Endothelial cell of umbilical vein (primary cell): ENCODE measurements around the gene FOXC1. TPM values are rescaled to one million over a fixed set of nuclear protein-coding genes. Genes with fewer than 3 reads are reported as not detected.

Source experiments
- BruUV-seq: library from RNA; stranded (reverse); fragments of 400-500 nt; replicated peaks from 2 replicates; lab custom pipeline; 2021; lab: Mats Ljungman, UMichigan
- CTCF ChIA-PET: fragments of 300-600, 350-600 bp; sonication (Branson Sonifier 250); formaldehyde crosslinking; loops from one replicate; lab custom pipeline; 2021; ENCODE audit warnings: antibody characterized with exemption, inconsistent platforms; lab: Charles Lee
- POLR2A ChIA-PET: fragments of 300-600, 350-600 bp; sonication (Branson Sonifier 250); formaldehyde crosslinking; loops from one replicate; lab custom pipeline; 2021; ENCODE audit warnings: antibody characterized with exemption, inconsistent platforms; lab: Charles Lee
- DNase-seq: peaks from one replicate; pipeline ENCODE4 v3.0.0-alpha.2; 2011; ENCODE audit warnings: low read depth, low spot score
- FAIRE-seq: peaks from 2 replicates; lab custom pipeline; 2011; peaks lifted over from hg19 to GRCh38; lab: Jason Lieb, UNC
- H2AFZ ChIP-seq: 2 replicates; pipeline ENCODE4 v1.6.0; 2012; ENCODE audit warnings: low read depth, low read length, control low read depth, inconsistent platforms
- H3K27ac ChIP-seq: 2 replicates; pipeline ENCODE4 v1.5.1; 2011; ENCODE audit warnings: low read depth, mild to moderate bottlenecking, control low read depth, low read length, moderate library complexity; ENCODE audit not compliant: insufficient read depth
- H3K27me3 ChIP-seq, 2 experiments: 2 replicates each; pipeline versions ENCODE4 v1.6.0 to v1.6.1; 2011; ENCODE audit warnings: low read length in 2 of 2, mixed read lengths in 1 of 2; ENCODE audit not compliant: control insufficient read depth in 2 of 2, insufficient read depth in 2 of 2
- H3K36me3 ChIP-seq, 2 experiments: 2 replicates in 1 of 2; 3 replicates in 1 of 2; pipeline ENCODE4 v1.5.1; 2011; ENCODE audit warnings: low read length in 2 of 2, mild to moderate bottlenecking in 1 of 2, moderate library complexity in 1 of 2; ENCODE audit not compliant: control insufficient read depth in 2 of 2, insufficient read depth in 2 of 2; ENCODE audit errors: extremely low read depth in 1 of 2
- H3K4me1 ChIP-seq: 3 replicates; pipeline ENCODE4 v1.5.1; 2011; ENCODE audit warnings: mild to moderate bottlenecking, low read length; ENCODE audit not compliant: control insufficient read depth, insufficient read depth; ENCODE audit errors: extremely low read depth
- H3K4me2 ChIP-seq: 2 replicates; pipeline ENCODE4 v1.6.1; 2011; ENCODE audit warnings: low read length, control low read depth, mixed read lengths; ENCODE audit not compliant: insufficient read depth
- H3K4me3 ChIP-seq, 3 experiments: fragments of 200-600 bp in 1 of 3; sonication (generic), shearing (Covaris generic) in 1 of 3; replicated peaks in 1 of 3; 2 replicates each; pipeline ENCODE4 v1.5.1; 2011 to 2016; ENCODE audit warnings: control low read depth in 3 of 3, low read length in 3 of 3, mild to moderate bottlenecking in 2 of 3, inconsistent platforms in 1 of 3, low read depth in 1 of 3, moderate library complexity in 1 of 3; ENCODE audit not compliant: insufficient read depth in 1 of 3
- H3K79me2 ChIP-seq: 2 replicates; pipeline ENCODE4 v1.6.0; 2012; ENCODE audit warnings: low read length, inconsistent platforms; ENCODE audit not compliant: control insufficient read depth, insufficient read depth
- H3K9ac ChIP-seq: replicated peaks from 2 replicates; pipeline ENCODE3; 2011; ENCODE audit warnings: low read length, control low read depth; ENCODE audit not compliant: insufficient read depth; ENCODE audit errors: extremely low read depth
- H3K9me1 ChIP-seq: replicated peaks from 3 replicates; pipeline ENCODE4 v1.6.0; 2011; ENCODE audit warnings: mild to moderate bottlenecking, low read length; ENCODE audit not compliant: control insufficient read depth, insufficient read depth; ENCODE audit errors: extremely low read depth
- H3K9me3 ChIP-seq: replicated peaks from 2 replicates; pipeline ENCODE4 v1.5.1; 2012; ENCODE audit warnings: low read length, inconsistent platforms; ENCODE audit not compliant: control insufficient read depth, insufficient read depth
- H4K20me1 ChIP-seq: replicated peaks from 2 replicates; pipeline ENCODE3; 2011; ENCODE audit warnings: mild to moderate bottlenecking, low read length; ENCODE audit not compliant: control insufficient read depth, insufficient read depth; ENCODE audit errors: extremely low read depth
- CTCF ChIP-seq, 2 donors: IDR thresholded peaks; 1 replicate in 1 of 2; 2 replicates in 1 of 2; pipeline ENCODE4 v1.5.1; 2011; ENCODE audit warnings: low read length in 2 of 2, mild to moderate bottlenecking in 2 of 2, moderate library complexity in 2 of 2, control low read depth in 1 of 2, inconsistent platforms in 1 of 2, low read depth in 1 of 2; ENCODE audit not compliant: insufficient read depth in 1 of 2; ENCODE audit errors: extremely low read depth in 1 of 2
- EZH2 ChIP-seq: IDR thresholded peaks from 2 replicates; pipeline ENCODE4 v1.6.1; 2012; ENCODE audit warnings: borderline replicate concordance, low read depth, mild to moderate bottlenecking, moderate library complexity, low read length, inconsistent platforms; ENCODE audit not compliant: severe bottlenecking
- FOS ChIP-seq: IDR thresholded peaks from 2 replicates; pipeline ENCODE4 v1.6.1; 2011; ENCODE audit warnings: mild to moderate bottlenecking, low read length, moderate library complexity, borderline replicate concordance; ENCODE audit not compliant: insufficient read depth
- GATA2 ChIP-seq: IDR thresholded peaks from 2 replicates; pipeline ENCODE4 v1.7.0; 2011; ENCODE audit warnings: low read depth, mild to moderate bottlenecking, moderate library complexity, mixed read lengths, low read length; ENCODE audit not compliant: insufficient read length, insufficient read depth
- JUN ChIP-seq: IDR thresholded peaks from 2 replicates; pipeline ENCODE4 v1.6.1; 2011; ENCODE audit warnings: borderline replicate concordance, low read depth; ENCODE audit not compliant: insufficient read length, insufficient read depth
- MYC ChIP-seq: IDR thresholded peaks from one replicate; pipeline ENCODE4 v1.6.1; 2011; ENCODE audit warnings: mild to moderate bottlenecking, low read depth, low read length
- POLR2A ChIP-seq: IDR thresholded peaks from 2 replicates; pipeline ENCODE4 v1.6.1; 2012; ENCODE audit warnings: low read depth, mild to moderate bottlenecking, control low read depth, low read length
- POLR2AphosphoS5 ChIP-seq: IDR thresholded peaks from 2 replicates; pipeline ENCODE4 v1.6.1; 2012; ENCODE audit warnings: low read depth, mild to moderate bottlenecking, control low read depth, low read length, moderate library complexity; ENCODE audit not compliant: insufficient read depth
- dilution Hi-C: fragments of 300-500 bp; cut with MboI; formaldehyde crosslinking; loops from one replicate; pipeline ENCODE4 v1.15.0; 2019; ENCODE audit warnings: low sequenced_read_pairs; ENCODE audit not compliant: extremely low pct_ligation_motif_present
- intact Hi-C: fragments of 100-400 bp; cut with micrococcal nuclease; formaldehyde crosslinking; loops from one replicate; pipeline ENCODE4 v1.10.0; 2022
- polyA plus RNA-seq, 4 experiments: library from polyadenylated mRNA; depleted of rRNA in 3 of 4; stranded (reverse) in 3 of 4; unstranded in 1 of 4; fragments of >200 nt; gene quantifications; 2 replicates each; pipeline versions ENCODE4 v1.2.1 to v1.2.3, GENCODE V29; 2011 to 2012; ENCODE audit warnings: missing spikeins in 1 of 4
- total RNA-seq: library from RNA; stranded (reverse); gene quantifications from 2 replicates; pipeline ENCODE4 v1.2.3, GENCODE V29; 2021
- TF ChIP-seq, protein P1 (sequence below): IDR thresholded peaks from 2 replicates; pipeline ENCODE4 v1.6.1; 2011; ENCODE audit not compliant: insufficient read depth, insufficient read length

FOXC1 gene
- total and polyA plus RNA-seq, 2 donors (not counting 3 experiments of a cell fraction or from before 2014, with no cell fraction given), result 6.4 to 16.4 TPM

GRCh38 chr6:1590580-1590979 is 19.1 kb upstream of the FOXC1 start:
- DNase-seq, result no peak
- no peak for FAIRE-seq
- Histone ChIP-seq H3K27me3 (peaks cover 0 to 1% of the 10 kb centered on the region in 2 experiments), H3K9ac (no peak overlapping the region), H3K4me1 (no peaks in the 10 kb centered on the region), H3K27ac (no peak overlapping the region), H3K4me2 (no peak overlapping the region), H3K36me3 (no peaks in the 10 kb centered on the region), H3K9me1 (no peaks in the 10 kb centered on the region), H4K20me1 (no peaks in the 10 kb centered on the region), H2AFZ (no peak overlapping the region), H3K9me3 (no peaks in the 10 kb centered on the region), H3K4me3 (no peak overlapping the region), H3K79me2 (no peaks in the 10 kb centered on the region)
- BruUV-seq, result no TSS peak
- POLR2A ChIA-PET, result no interaction called here
- TF ChIP-seq POLR2A, result no peak
- no peak for TF ChIP-seq EZH2
- no peak for TF ChIP-seq POLR2AphosphoS5
- TF ChIP-seq CTCF (IDR thresholded peaks at IDR 0.05; ENCODE audit: extremely low read depth in 1 of 2, insufficient read depth in 1 of 2, low read depth in 1 of 2, low read length in 2 of 2), result no peak
- no peak for TF ChIP-seq GATA2
- TF ChIP-seq, protein P1, sequence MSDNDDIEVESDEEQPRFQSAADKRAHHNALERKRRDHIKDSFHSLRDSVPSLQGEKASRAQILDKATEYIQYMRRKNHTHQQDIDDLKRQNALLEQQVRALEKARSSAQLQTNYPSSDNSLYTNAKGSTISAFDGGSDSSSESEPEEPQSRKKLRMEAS, result no peak
- no peak for TF ChIP-seq MYC
- TF ChIP-seq FOS, result no peak
- no peak for TF ChIP-seq JUN
- intact Hi-C loops, result no loop called here
- CTCF ChIA-PET, result no interaction called here
- dilution Hi-C loops, result no loop called here
